ENCODE results near the gene RNF144A. TPM values are rescaled to one million over a fixed set of nuclear protein-coding genes. Genes with fewer than 3 reads are reported as not detected.
A peak's percentile ranks its signal among the peaks of the same experiment; 100 is the strongest.
"Not testable (repeated sequence)": the region's sequence is repeated elsewhere in the genome, so short reads cannot be mapped to it uniquely, and the experiment has no call there.

The RNF144A gene
- total and polyA plus RNA-seq, 10 of the 15 experiments (the other 5 are each of a cell fraction or from before 2014, with no cell fraction given), result 0.02 to 12.1 (median 0.48) TPM; not detected in 1

- Histone ChIP-seq H3K27me3 (replicated peaks in 1 of 2; ENCODE audit: control insufficient read depth in 2 of 2, insufficient read depth in 2 of 2, low read length in 1 of 2) (no peaks in the 10 kb centered on the region), H2AFZ (ENCODE audit: control insufficient read depth, low read depth, low read length) (no peak overlapping the region), H3K4me1 (ENCODE audit: control insufficient read depth, insufficient read depth, low read length) (no peaks in the 10 kb centered on the region), H3K4me3 (no peak overlapping the region), H4K20me1 (ENCODE audit: control insufficient read depth, insufficient read depth) (no peaks in the 10 kb centered on the region), H3K9ac (ENCODE audit: control insufficient read depth, insufficient read depth, low read length) (no peak overlapping the region), H3K4me2 (ENCODE audit: control insufficient read depth, insufficient read depth) (no peak overlapping the region), H3K27ac (ENCODE audit: control insufficient read depth, insufficient read depth) (no peak overlapping the region), H3K9me3 (replicated peaks; ENCODE audit: control insufficient read depth, insufficient read depth, low read length) (no peaks in the 10 kb centered on the region), H3K79me2 (ENCODE audit: control insufficient read depth, insufficient read depth, low read length) (no peaks in the 10 kb centered on the region), H3K36me3 (ENCODE audit: control insufficient read depth in 2 of 2, insufficient read depth in 2 of 2, low read length in 1 of 2) (no peaks in the 10 kb centered on the region)
- BruUV-seq (replicated peaks), result no TSS peak
- TF ChIP-seq RAD21 (IDR thresholded peaks at IDR 0.05; ENCODE audit: insufficient read depth, low read depth, low read length) (peak; percentile 89), SMC3 (IDR thresholded peaks at IDR 0.05; ENCODE audit: borderline replicate concordance, low read length) (peak; percentile 94), PRDM15 (CRISPR knock-in tag; IDR thresholded peaks at IDR 0.05) (no peak), CTCF (IDR thresholded peaks at IDR 0.05 in 2 of 3, conservative IDR thresholded peaks at IDR 0.05 in 1 of 3; ENCODE audit: control insufficient read depth in 2 of 3, extremely low read depth in 1 of 3, insufficient read depth in 1 of 3, low read depth in 3 of 3, low read length in 3 of 3) (peak; percentile 50 to 81 (median 68); a peak in 5 of 6 replicates)
- ChIA-PET POLR2A (no interaction called here), RAD21 (ENCODE audit: unreplicated experiment) (interaction anchor here (0.6 to 3.5 kb wide), 24 partner anchors 8 to 1274 kb away, joined by 3 to 40 read pairs (median 5); no protein-coding TSS in a partner anchor), CTCF (interaction anchor here (0.6 to 7.1 kb wide), 49 partner anchors 9 to 530 kb away, joined by 3 to 127 read pairs (median 5); partner anchors contain the start of genes RNF144A and RSAD2), SMC1A (ENCODE audit: uncharacterized antibody, unreplicated experiment) (interaction anchor here (0.7 to 6.0 kb wide), 38 partner anchors 9 to 204 kb away, joined by 3 to 73 read pairs (median 5); partner anchors contain the start of gene RSAD2)
- FAIRE-seq (no peak), DNase-seq (ENCODE audit: low read depth, low spot score) (no peak), ATAC-seq (peak; percentile 64)
- in situ Hi-C loops (cut with MboI), result no loop called here
- 78% methylated on average over 5 of the region's 5 CpGs for WGBS (ENCODE audit: insufficient coverage, insufficient replicate concordance, low lambda C conversion rate, missing lambda C conversion rate)
- intact Hi-C loops (cut with micrococcal nuclease; ENCODE audit: unreplicated experiment), result loop anchor here (1.0 to 5.0 kb wide), 5 partner anchors 20 to 187 kb away; partner anchors contain the start of gene RNF144A
Observed at GRCh38 chr2:6896930-6897759, 20.1 kb upstream of the RNF144A start.

GRCh38 chr2:6902581-6902980 lies 14.6 kb upstream of the RNF144A start:
- SMC1A ChIA-PET (ENCODE audit: uncharacterized antibody, unreplicated experiment), result interaction anchor here (1.1 to 4.5 kb wide), 3 partner anchors 8 to 141 kb away, joined by 3 to 12 read pairs (median 10); no protein-coding TSS in a partner anchor
- H3K9ac ChIP-seq (ENCODE audit: control insufficient read depth, insufficient read depth, low read length); H3K4me2 ChIP-seq (ENCODE audit: control insufficient read depth, insufficient read depth); H3K4me3 ChIP-seq; FAIRE-seq; H3K27me3 ChIP-seq (replicated peaks in 1 of 2; ENCODE audit: control insufficient read depth in 2 of 2, insufficient read depth in 2 of 2, low read length in 1 of 2); H2AFZ ChIP-seq (ENCODE audit: control insufficient read depth, low read depth, low read length); H4K20me1 ChIP-seq (ENCODE audit: control insufficient read depth, insufficient read depth); H3K79me2 ChIP-seq (ENCODE audit: control insufficient read depth, insufficient read depth, low read length); RAD21 ChIA-PET (ENCODE audit: unreplicated experiment); BruUV-seq (replicated peaks); DNase-seq (ENCODE audit: low read depth, low spot score); in situ Hi-C loops (cut with MboI); H3K36me3 ChIP-seq (ENCODE audit: control insufficient read depth in 2 of 2, insufficient read depth in 2 of 2, low read length in 1 of 2); ATAC-seq; H3K9me3 ChIP-seq (replicated peaks; ENCODE audit: control insufficient read depth, insufficient read depth, low read length); H3K4me1 ChIP-seq (ENCODE audit: control insufficient read depth, insufficient read depth, low read length); intact Hi-C loops (cut with micrococcal nuclease; ENCODE audit: unreplicated experiment); POLR2A ChIA-PET; H3K27ac ChIP-seq (ENCODE audit: control insufficient read depth, insufficient read depth): not testable (repeated sequence)
- WGBS (ENCODE audit: insufficient coverage, insufficient replicate concordance, low lambda C conversion rate, missing lambda C conversion rate), result 33% methylated on average over 2 of the region's 2 CpGs
- CTCF ChIA-PET, result interaction anchor here (2.7 kb wide), 1 partner anchor 143 kb away, joined by 12 read pairs; no protein-coding TSS in a partner anchor
